ENCODE measurements around the gene SIVA1. TPM values are rescaled to one million over a fixed set of nuclear protein-coding genes. Genes with fewer than 3 reads are reported as not detected.

Gene SIVA1
- total and polyA plus RNA-seq, 2 of the 8 experiments (the other 6 are each of a cell fraction or from before 2014, with no cell fraction given), result 123 to 589 TPM

DNA sequence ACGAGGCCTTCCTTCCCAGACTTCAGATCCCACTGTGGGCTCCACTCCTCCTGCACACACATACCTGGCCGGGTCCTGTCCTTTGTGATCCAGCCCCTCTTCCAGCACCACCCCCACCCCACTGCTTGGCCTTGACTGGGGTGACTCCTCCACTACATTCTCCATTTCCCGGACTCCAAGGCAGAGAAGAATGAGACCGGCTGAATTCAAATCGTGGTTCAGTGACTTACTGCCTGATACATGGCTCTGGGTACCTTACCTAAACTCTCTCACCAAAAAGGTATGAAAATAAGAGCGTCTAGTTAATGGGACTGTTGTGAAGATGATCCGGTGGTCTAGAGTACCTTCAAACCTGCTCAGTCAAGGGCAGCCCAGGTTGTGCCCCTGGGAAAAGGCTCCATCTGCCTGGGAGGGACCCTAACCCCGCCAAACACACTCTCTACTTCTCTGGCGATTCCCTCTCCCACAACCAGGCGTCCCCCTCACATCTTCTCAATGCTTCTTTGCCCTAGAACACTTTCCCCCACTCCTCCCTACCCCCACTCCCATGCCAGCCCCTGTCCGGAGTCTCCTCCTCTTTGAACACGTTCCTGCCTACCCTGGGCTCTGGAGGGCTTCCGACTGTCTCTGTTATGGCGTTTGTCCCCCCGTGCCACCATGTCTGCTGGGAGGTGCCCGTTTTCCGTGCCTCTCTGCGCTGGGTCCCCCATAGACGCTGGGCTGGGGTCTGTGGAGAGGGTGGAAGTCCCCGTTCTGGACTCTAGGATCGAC lies 46.5 kb downstream of the SIVA1 start (continued):
- TF ChIP-seq, protein P1, sequence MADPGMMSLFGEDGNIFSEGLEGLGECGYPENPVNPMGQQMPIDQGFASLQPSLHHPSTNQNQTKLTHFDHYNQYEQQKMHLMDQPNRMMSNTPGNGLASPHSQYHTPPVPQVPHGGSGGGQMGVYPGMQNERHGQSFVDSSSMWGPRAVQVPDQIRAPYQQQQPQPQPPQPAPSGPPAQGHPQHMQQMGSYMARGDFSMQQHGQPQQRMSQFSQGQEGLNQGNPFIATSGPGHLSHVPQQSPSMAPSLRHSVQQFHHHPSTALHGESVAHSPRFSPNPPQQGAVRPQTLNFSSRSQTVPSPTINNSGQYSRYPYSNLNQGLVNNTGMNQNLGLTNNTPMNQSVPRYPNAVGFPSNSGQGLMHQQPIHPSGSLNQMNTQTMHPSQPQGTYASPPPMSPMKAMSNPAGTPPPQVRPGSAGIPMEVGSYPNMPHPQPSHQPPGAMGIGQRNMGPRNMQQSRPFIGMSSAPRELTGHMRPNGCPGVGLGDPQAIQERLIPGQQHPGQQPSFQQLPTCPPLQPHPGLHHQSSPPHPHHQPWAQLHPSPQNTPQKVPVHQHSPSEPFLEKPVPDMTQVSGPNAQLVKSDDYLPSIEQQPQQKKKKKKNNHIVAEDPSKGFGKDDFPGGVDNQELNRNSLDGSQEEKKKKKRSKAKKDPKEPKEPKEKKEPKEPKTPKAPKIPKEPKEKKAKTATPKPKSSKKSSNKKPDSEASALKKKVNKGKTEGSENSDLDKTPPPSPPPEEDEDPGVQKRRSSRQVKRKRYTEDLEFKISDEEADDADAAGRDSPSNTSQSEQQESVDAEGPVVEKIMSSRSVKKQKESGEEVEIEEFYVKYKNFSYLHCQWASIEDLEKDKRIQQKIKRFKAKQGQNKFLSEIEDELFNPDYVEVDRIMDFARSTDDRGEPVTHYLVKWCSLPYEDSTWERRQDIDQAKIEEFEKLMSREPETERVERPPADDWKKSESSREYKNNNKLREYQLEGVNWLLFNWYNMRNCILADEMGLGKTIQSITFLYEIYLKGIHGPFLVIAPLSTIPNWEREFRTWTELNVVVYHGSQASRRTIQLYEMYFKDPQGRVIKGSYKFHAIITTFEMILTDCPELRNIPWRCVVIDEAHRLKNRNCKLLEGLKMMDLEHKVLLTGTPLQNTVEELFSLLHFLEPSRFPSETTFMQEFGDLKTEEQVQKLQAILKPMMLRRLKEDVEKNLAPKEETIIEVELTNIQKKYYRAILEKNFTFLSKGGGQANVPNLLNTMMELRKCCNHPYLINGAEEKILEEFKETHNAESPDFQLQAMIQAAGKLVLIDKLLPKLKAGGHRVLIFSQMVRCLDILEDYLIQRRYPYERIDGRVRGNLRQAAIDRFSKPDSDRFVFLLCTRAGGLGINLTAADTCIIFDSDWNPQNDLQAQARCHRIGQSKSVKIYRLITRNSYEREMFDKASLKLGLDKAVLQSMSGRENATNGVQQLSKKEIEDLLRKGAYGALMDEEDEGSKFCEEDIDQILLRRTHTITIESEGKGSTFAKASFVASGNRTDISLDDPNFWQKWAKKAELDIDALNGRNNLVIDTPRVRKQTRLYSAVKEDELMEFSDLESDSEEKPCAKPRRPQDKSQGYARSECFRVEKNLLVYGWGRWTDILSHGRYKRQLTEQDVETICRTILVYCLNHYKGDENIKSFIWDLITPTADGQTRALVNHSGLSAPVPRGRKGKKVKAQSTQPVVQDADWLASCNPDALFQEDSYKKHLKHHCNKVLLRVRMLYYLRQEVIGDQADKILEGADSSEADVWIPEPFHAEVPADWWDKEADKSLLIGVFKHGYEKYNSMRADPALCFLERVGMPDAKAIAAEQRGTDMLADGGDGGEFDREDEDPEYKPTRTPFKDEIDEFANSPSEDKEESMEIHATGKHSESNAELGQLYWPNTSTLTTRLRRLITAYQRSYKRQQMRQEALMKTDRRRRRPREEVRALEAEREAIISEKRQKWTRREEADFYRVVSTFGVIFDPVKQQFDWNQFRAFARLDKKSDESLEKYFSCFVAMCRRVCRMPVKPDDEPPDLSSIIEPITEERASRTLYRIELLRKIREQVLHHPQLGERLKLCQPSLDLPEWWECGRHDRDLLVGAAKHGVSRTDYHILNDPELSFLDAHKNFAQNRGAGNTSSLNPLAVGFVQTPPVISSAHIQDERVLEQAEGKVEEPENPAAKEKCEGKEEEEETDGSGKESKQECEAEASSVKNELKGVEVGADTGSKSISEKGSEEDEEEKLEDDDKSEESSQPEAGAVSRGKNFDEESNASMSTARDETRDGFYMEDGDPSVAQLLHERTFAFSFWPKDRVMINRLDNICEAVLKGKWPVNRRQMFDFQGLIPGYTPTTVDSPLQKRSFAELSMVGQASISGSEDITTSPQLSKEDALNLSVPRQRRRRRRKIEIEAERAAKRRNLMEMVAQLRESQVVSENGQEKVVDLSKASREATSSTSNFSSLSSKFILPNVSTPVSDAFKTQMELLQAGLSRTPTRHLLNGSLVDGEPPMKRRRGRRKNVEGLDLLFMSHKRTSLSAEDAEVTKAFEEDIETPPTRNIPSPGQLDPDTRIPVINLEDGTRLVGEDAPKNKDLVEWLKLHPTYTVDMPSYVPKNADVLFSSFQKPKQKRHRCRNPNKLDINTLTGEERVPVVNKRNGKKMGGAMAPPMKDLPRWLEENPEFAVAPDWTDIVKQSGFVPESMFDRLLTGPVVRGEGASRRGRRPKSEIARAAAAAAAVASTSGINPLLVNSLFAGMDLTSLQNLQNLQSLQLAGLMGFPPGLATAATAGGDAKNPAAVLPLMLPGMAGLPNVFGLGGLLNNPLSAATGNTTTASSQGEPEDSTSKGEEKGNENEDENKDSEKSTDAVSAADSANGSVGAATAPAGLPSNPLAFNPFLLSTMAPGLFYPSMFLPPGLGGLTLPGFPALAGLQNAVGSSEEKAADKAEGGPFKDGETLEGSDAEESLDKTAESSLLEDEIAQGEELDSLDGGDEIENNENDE (IDR thresholded peaks at IDR 0.05; ENCODE audit: insufficient replicate concordance, low read length), result no peak
- no peak for TF ChIP-seq PHF8 (conservative IDR thresholded peaks at IDR 0.05; ENCODE audit: low read depth, low read length)
- no peak for TF ChIP-seq BACH1 (IDR thresholded peaks at IDR 0.05; ENCODE audit: low read length)
- TF ChIP-seq ZNF274 (IDR thresholded peaks at IDR 0.05; ENCODE audit: borderline replicate concordance, extremely low read depth, low read length), result no peak
